ENCODE data around the gene TGFBR2. TPM values are rescaled to one million over a fixed set of nuclear protein-coding genes. Genes with fewer than 3 reads are reported as not detected.
A peak's percentile ranks its signal among the peaks of the same experiment; 100 is the strongest.
"Not testable (repeated sequence)": the region's sequence is repeated elsewhere in the genome, so short reads cannot be mapped to it uniquely, and the experiment has no call there.

TGFBR2 gene
- total and polyA plus RNA-seq, 8 donors = 109 to 269 (median 122) TPM

- Histone ChIP-seq H3K27ac (peak overlapping the region; percentile 2 to 67), H3K9me3 (no peaks in the 10 kb centered on the region), H3K27me3 (no peaks in the 10 kb centered on the region), H3K4me1 (peaks cover 17 to 77% of the 10 kb centered on the region in 2 donors), H3K36me3 (peaks cover 0 to 49% of the 10 kb centered on the region in 2 donors), H3K4me3 (no peak overlapping the region)
- DNase-seq = no peak
- TF ChIP-seq CTCF (IDR thresholded peaks at IDR 0.05) = no peak
- ATAC-seq = no peak
- intact Hi-C loops (cut with DNase I) = no loop called here
Observed at GRCh38 chr3:30665539-30665938, 59.1 kb downstream of the TGFBR2 start.

- H3K9me3 ChIP-seq = no peaks in the 10 kb centered on the region
- no peak for DNase-seq
- H3K4me1 ChIP-seq = peaks cover 17 to 66% of the 10 kb centered on the region in 2 donors
- intact Hi-C loops (cut with DNase I) = no loop called here
- peaks cover 0 to 49% of the 10 kb centered on the region in 2 donors for H3K36me3 ChIP-seq
- H3K4me3 ChIP-seq = no peak overlapping the region
- peak overlapping the region in 1 of 2 donors; percentile 53 for H3K27ac ChIP-seq
- TF ChIP-seq CTCF (IDR thresholded peaks at IDR 0.05) = no peak
- no peaks in the 10 kb centered on the region for H3K27me3 ChIP-seq
- no peak for ATAC-seq
Observed at GRCh38 chr3:30666572-30667279, 60.3 kb downstream of the TGFBR2 start.

- peaks cover 19 to 67% of the 10 kb centered on the region in 2 donors for H3K4me1 ChIP-seq
- no peak overlapping the region for H3K4me3 ChIP-seq
- intact Hi-C loops (cut with DNase I) = no loop called here
- H3K27me3 ChIP-seq = no peaks in the 10 kb centered on the region
- peak overlapping the region; percentile 50 to 53 for H3K27ac ChIP-seq
- no peak for TF ChIP-seq CTCF (IDR thresholded peaks at IDR 0.05)
- peaks cover 0 to 49% of the 10 kb centered on the region in 2 donors for H3K36me3 ChIP-seq
- DNase-seq = no peak
- H3K9me3 ChIP-seq = no peaks in the 10 kb centered on the region
- no peak for ATAC-seq
Observed at GRCh38 chr3:30667280-30667651, 60.9 kb downstream of the TGFBR2 start.

GRCh38 chr3:30668051-30668609 is 61.7 kb downstream of the TGFBR2 start:
- Histone ChIP-seq H3K9me3 (no peaks in the 10 kb centered on the region), H3K36me3 (peaks cover 0 to 49% of the 10 kb centered on the region in 2 donors), H3K4me3 (no peak overlapping the region), H3K27me3 (no peaks in the 10 kb centered on the region), H3K4me1 (peaks cover 25 to 70% of the 10 kb centered on the region in 2 donors), H3K27ac (peak overlapping the region; percentile 50 to 53)
- DNase-seq (no peak), ATAC-seq (peak; percentile 63)
- intact Hi-C loops (cut with DNase I) = no loop called here
- TF ChIP-seq CTCF (IDR thresholded peaks at IDR 0.05) = no peak

GRCh38 chr3:30669360-30669934 is 63.0 kb downstream of the TGFBR2 start:
- H3K27me3 ChIP-seq; H3K4me3 ChIP-seq; ATAC-seq; intact Hi-C loops (cut with DNase I); DNase-seq; H3K9me3 ChIP-seq: not testable (repeated sequence)
- Histone ChIP-seq H3K27ac (peak overlapping the region in 1 of 2 donors; percentile 41), H3K4me1 (peaks cover 31 to 70% of the 10 kb centered on the region in 2 donors), H3K36me3 (peaks cover 2 to 61% of the 10 kb centered on the region in 2 donors)

All from left lung (tissue), 10 donors.